Right hindlimb (tissue), 1 donor: Measurements from ENCODE around the gene DHX38.

Experiments used
- DNase-seq: peaks from one replicate; pipeline ENCODE4 v3.0.0-alpha.2; 2018

The DHX38 gene

DNA sequence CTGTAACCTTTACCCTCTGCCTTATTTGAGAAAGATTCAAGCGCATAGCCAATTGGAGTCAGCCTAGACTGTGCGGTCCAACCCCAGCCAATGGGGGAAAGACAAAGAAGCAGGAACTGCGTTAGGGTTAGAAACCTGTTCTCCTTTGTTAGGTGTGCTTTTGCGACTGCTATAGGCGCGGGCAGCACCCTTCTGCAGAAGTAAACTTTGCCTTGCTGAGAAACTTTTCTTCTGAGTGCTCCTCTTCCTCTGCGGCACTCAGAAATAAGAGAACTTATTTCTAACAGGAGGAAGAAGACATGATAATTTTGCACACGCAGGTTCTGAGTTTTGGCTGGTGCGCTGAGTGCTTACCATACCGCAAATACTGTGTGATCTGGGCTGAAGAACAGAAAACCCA, 9.2 kb upstream of the DHX38 start:
- DNase-seq, result no peak

DNA sequence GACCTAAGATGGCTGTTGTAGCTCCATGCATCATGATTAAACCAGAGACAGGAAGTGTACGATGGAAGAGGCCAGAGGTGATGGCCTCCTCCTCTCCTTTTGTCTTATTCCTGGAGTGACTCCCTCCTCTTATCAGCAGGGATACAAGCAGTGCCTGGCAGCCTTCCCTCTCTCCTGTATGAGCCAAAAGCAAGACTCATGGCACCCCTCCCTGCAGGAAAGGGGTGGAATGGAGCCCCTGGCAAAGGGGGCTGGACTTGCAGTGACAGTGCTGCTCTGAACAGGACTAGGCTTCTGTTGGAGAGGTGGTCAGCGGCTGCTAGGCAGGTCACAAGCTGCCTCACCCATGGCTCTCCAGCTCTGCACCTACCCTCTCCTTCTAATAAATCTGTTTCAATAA, 8.6 kb upstream of the DHX38 start:
- DNase-seq, result no peak

DNA sequence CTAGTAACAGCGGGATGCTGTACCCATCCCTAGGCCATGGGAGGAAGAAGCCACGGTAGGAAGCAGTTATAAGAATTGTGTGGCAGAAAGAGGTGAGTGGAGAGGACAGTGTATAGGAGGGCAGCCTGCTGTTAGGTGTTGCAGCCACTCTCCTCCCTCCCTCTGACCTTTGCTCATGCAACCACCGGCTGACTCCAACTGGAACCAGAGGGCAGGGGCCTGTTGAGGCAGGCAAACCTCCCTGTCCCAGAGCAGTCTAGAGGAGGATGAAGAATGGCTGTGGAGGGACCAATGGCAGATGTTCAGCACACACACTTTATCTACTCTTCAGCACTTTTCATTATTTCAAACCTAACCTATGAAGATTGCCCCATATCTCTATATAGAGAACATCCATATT, 2.4 kb upstream of the DHX38 start:
- DNase-seq, result no peak

DNA sequence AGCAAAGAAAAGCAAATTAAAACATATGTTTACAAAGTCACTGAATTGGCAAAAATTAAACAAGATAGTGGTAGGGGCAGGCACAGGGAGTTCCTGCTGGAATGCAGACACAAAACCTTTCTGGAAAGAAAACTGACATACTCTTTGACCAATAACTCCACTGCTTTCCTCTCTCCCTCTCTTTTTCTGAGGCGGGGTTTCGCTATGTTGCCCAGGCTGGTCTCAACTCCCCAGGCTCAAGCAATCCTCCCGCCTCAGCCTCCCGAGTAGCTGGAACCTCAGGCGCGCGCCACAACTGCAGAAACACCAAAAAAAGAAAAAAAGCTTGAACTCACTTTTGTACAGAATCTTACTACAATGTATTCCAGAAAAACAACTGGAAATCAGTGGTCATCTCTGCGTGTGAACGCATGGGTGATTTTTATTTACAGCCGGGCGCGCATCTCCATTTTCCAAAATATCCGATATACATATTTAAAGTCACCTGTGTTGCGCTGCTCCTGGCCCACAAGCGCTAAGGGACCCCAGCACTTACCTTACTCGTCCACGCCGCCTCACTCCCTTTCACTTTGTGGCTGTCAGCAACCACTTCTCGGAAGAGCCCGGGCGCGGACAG, 707 bp upstream of the DHX38 start:
- DNase-seq, result peak; percentile 33

DNA sequence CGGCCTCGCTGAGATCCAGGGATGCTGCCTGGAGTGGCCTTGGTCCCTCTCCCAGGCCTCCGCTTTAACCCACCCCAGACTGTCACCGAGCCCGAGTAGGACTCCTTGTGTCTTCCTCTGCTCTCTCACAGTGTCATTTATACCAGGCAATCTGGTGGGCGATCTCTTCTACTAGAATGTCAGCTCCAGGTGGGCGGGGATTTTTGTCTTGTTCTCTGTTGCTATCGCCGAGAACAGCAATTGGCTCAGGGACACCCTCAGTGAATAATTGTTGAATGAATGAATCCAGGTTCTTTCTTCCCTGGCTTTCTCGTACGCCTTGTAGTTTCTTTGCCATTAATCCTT, 591 bp downstream of the DHX38 start:
- no peak for DNase-seq

DNA sequence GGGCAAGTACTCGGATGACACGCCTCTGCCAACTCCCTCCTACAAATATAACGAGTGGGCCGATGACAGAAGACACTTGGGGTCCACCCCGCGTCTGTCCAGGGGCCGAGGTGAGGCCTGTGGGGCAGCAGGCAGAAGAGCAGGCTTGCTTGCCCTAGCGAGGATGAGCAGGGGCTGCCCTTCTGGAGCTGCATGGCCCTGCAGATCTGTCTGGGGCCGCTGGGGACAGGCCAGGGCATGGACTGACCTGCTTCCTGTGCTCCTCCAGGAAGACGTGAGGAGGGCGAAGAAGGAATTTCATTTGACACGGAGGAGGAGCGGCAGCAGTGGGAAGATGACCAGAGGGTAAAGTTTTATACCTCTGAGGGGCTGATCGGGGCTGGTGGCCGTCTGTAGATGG, 5.3 kb downstream of the DHX38 start:
- no peak for DNase-seq

DNA sequence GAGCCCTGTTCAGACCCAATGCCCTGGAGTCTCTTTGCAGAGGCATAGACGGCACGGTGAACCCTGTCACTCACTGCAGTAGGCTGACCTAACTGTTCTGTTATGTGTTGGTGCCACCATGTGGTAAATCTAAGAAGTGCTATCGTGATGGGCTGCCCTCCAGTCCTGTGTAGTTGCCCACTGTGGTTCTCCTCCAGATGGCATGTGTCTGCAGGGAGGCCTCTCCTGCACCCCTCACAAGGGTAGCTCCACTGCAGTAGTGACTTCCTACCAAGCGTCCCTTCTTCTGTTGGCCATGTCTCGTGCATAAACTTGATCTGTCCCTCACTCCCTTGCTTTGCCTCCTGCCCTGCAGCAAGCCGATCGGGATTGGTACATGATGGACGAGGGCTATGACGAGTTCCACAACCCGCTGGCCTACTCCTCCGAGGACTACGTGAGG, 5.8 kb downstream of the DHX38 start:
- DNase-seq, result peak; percentile 48

DNA sequence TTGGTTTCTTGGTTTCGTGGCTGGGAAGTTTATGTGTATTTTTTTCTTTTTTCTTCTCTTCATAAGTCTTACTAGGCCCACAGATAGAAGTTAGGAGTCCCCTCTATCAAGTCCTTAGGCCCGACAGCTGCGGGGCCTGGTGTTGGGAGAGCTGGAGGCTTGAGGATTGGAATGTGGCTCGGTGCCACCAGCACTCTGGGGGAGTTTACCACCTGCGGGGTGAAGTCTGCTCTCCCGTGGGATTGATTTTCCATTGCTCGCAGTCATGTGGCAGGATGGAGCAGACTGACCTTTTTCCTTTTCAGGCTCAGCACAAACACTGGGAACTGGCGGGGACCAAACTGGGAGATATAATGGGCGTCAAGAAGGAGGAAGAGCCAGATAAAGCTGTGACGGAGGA, 7.5 kb downstream of the DHX38 start:
- no peak for DNase-seq

DNA sequence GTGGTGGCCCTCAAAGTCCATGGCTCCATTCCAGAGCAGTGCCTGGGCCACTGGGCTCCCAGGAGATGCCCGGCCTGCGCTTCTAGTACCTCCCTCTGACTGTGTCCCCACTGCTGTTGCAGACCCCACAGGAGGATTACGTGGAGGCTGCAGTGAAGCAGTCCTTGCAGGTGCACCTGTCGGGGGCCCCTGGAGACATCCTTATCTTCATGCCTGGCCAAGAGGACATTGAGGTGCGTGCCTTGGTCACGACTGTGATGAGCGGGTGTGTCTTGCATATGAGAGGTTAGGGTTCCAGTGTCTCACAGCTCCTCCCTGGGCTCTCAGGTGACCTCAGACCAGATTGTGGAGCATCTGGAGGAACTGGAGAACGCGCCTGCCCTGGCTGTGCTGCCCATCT, 11.3 kb downstream of the DHX38 start:
- no peak for DNase-seq

DNA sequence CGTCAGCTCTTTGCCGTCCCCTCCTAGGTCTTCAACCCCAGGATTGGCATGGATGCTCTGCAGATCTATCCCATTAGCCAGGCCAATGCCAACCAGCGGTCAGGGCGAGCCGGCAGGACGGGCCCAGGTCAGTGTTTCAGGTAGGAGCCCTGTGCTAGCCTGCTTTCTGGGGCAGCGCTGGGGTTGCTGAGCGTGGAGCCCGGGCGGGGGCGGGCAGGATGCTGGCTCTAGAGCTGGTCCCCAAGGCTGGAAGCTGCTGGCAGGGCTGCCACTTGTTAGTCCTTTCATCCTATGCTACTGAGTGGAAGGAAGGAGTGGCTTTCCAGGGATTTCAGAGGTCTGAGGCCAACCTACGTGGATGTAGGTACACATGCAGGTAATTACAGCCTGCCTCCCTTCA, 12.3 kb downstream of the DHX38 start:
- DNase-seq, result no peak

DNA sequence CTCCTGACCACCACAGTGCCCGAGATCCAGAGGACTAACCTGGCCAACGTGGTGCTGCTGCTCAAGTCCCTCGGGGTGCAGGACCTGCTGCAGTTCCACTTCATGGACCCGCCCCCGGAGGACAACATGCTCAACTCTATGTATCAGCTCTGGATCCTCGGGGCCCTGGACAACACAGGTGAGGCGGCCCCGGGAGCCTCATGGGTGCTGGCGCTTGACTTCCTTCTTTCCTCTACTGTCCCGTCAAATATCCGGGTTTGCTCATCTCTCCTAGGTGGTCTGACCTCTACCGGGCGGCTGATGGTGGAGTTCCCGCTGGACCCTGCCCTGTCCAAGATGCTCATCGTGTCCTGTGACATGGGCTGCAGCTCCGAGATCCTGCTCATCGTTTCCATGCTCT, 13.7 kb downstream of the DHX38 start:
- no peak for DNase-seq

DNA sequence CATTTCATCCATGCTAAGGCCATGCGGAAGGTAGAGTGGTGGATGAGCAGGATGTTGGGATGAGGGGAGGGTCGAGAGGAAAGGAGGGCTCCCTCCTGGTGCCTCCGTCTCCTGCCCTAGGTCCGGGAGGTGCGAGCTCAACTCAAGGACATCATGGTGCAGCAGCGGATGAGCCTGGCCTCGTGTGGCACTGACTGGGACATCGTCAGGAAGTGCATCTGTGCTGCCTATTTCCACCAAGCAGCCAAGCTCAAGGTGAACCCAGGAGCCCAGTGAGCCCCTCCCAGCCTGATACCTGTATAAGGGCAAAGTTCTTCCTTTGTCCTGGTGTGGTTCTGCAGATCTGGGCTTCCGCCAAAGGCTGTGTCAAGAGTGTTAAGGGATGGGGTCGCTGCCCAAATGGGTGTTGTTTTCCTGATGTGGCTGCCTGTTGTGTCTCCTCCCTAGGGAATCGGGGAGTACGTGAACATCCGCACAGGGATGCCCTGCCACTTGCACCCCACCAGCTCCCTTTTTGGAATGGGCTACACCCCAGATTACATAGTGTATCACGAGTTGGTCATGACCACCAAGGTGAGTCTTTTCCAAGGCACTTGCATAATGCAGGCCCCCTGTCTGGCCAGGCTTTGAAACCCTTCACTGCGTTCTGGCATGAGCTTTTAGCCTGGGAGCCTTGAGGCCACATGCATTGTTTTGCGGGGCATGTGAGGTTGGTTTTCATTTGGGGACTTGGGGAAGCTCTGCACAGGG, 14.9 kb downstream of the DHX38 start:
- no peak for DNase-seq

DNA sequence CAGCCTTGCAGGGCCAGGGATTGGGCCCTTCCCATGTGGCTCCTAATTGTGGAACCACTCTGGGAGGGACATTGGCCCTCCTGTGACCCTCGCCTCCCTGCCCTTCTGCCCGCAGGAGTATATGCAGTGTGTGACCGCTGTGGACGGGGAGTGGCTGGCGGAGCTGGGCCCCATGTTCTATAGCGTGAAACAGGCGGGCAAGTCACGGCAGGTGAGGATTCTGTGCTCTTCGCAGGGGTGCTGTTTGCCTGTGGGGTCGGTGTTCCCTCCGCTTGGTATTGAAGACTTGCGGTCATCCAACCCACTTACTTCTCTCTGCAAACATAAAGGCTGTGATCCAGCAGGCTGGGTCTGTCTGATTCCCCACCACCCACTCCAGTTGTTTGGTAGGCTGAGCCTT, 15.7 kb downstream of the DHX38 start:
- no peak for DNase-seq

DNA sequence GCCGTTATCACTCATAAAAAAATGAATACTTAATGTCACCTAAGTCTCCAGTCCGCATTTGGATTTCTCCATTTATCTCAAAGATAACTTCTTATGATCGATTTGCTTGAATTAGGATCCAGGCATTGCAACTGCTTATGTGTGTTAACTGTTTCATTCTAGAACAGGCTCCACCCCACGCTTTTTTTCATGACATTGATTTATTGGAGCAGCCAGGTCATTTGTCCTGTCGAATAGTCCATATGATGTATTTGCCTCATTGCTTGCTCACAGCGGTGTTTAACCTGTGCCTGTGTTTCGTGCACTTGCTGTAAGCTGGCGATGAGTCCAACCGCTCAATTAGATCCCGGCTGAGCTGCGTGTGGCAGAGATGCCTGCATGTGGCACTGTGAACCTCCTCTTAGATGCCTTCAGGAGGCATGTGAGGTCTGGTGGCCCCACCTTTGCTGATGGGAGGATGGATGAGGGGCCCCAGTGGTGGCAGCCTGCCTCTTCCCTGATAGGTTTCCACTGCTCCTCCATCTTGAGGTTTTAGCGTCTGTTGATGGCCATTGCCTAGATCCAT, 16.4 kb downstream of the DHX38 start:
- DNase-seq, result no peak

DNA sequence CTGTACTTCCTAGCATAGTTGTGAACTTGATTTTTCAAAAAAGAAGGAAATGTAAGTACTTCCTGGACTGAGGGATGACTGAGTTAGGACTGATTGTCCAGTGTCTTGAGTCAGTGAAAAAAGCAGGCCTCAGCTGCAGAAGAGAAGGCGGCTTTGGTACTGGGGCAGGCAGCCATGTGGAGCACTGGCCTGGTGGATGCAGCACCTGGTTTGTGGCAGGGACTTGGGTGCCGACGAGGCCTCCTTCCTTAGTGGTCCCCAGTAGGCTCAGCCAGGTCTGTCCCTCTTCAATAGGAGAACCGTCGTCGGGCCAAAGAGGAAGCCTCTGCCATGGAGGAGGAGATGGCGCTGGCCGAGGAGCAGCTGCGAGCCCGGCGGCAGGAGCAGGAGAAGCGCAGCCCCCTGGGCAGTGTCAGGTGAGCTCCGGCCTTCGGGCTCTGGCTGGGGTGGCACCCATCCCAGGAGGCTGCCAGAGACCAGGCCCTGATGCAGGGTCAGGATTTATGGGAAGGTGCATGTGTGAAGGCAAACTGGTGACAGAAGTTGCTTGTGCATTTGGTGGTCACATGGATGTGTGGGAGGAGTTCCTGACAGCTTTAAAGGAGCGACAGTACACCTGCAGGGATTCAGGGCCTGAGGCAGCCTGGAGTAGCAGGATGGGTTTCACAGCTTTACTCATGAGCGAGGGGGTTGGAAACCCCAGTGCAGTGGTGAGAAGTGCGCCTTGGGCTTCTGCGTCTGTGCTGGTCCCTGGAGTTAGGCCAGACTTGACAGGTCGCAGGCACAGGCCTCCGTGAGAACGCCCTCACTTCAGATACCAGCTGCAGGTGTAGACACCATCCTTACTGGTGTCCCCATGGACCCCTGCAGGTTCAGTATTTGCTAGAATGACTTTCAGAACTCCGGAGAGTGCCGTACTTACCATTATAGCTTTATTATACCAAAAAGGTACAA, 17.3 kb downstream of the DHX38 start:
- DNase-seq, result no peak

DNA sequence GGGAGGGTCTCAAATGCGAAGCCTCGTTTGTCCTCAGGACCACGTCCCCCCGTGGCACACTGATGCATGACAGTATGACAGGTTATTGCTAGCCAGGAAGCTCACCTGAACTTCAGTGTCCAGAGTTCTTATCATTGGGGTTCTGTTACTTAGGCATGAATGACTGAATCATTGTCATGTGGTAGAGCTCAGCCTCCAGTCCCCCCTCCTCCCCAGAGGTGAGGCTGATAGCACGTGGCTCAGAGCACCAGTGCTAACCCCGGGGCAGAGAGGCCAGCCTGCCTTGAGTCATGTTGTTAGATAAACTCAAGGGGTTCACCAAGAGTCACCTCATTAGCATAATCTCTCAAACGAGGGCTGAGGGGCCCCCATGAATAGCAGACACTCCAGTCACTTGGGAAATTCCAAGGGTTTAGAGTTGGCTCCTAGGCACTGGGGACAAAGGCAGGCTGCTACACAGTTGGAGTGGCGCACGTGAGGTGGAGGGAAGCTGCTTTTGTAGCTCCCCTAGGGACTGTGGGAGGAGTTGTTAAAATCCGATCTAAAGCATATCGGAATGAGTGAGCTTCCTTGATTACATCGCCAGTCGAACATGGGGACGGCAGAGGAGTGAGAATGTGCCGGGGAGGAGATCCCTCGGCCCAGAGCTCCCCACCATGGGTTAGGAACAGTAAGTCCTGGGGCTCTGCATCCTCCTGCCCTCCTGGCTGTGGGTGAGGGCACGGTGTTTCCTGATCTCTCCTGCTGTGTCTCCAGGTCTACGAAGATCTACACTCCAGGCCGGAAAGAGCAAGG, 18.2 kb downstream of the DHX38 start:
- no peak for DNase-seq

DNA sequence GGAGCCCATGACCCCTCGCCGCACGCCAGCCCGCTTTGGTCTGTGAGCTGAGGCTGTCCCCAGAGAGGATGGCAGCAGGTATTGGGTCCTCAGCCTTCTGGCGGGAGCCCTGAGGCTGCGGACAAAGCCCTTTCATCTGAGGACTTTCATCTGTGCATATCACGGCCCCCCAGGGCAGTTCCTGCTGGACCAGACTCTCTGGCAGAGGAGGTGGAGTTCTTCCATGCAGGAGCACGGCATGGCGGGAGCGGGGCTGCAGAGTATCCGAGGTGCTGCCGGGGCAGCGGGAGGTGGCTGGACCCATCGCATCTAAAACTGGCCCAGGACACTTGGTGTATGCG, 18.8 kb downstream of the DHX38 start:
- DNase-seq, result no peak

DNA sequence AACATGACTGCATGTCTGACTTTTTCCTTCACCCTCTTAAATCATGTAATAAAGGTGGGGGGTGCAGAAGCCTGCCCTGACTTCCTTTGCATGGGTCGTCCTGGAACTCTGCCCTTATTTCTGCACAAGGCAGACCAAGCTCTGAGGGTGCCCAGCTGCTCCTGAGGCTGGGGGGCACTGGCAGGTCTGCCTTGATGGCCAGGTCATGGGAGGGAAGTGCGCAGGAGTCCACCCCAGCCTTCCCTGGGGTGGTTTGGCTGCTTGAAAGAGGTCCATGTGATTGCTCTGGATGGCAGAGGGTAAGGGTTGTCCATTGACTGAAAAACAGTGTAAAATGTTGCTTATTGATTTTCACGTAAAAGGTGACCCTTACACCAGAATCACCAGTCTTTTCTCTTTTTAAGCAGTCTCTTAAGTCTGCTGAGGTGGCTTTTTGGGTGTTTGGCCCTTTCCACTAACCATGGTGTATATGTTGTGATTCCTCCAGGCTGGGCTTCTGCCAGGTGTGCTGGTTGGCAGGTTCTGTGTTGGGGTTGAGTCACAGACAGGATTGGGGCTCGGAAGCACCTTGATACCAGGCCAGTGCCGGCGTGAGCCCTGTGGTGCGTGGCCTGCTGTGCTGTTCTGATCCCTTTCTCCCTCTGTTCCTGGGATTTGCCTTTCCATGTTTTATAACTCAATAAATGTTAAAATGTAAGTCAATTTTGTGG, 19.4 kb downstream of the DHX38 start:
- DNase-seq, result no peak

DNA sequence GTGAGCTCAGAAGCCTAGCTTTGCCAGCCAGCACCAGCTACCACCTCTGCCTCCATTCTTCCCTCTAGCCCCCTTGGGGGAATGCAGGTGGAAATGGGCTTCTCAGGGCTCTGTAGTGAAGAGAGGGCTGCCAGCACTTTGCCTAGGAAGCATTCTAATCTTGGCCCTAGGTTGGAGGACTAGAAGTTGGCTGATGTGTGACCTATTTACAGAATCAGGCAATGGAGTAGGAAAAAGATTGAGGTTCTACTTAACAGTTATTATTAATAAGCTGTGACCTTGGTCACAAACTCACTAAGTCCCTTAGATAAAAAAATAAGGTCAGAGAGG, 19.9 kb downstream of the DHX38 start:
- no peak for DNase-seq

DNA sequence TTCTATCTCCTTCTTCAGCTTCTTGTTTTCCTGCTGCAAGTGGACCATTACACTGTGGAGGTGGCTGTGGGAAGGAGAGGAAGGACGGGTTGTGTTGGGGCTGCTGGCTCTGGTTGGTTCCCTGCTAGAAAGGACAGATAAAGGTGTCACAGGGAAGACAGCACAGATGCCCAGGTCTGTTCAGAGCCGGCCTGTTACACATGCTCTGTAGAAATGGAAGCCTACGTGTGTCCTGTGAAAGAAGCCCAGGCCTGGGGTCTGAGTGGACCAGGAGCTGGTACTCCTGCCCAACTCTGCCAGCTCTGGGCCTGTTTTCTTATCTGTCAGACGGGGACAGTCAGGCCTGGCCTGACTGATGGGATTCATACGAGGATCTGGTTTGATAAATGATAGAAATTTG, 26.4 kb downstream of the DHX38 start:
- DNase-seq, result no peak

DNA sequence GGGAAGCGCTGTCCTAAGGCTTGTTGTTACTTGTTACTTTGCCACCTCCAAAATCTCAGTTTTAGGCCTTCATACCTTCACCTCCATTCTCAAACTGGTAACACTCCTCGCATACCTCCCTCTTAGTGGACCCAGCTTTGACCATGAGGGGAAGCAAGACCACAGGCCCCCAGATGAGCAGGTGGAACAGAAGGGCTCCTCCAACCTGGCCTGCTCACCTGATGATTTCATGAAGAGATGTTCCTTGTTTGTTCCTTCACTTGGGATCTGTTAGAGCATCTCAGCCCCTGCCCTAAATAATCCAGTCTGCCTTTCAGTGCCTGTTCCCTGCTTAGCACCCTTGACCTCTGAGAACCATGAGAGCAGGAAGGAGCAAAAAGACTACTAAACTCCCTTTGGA, 28.7 kb downstream of the DHX38 start:
- DNase-seq, result no peak

DNA sequence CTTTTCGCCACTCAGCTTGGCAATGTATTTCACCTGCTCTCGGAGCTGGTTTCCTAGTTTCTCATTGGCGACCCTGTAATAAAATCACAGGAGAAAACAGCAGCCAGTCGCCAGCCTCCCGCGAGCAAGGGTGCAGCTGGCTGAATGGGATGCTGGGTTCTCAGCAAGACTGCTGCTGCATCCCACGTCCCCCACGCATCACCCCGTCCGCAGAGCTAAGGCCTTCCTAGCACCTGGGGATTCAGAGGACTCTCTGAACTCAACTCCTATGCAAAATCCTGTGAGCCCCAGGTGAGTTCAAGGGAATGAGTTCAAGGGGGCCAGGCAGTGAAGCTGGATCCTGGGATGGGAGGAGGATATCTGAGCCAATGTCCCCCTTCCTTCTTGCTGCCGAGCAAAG, 29.3 kb downstream of the DHX38 start:
- no peak for DNase-seq
